ENCODE measurements around the gene ZNF655. TPM values are rescaled to one million over a fixed set of nuclear protein-coding genes. Genes with fewer than 3 reads are reported as not detected.
A peak's percentile ranks its signal among the peaks of the same experiment; 100 is the strongest.
"Not testable (repeated sequence)": the region's sequence is repeated elsewhere in the genome, so short reads cannot be mapped to it uniquely, and the experiment has no call there.

The ZNF655 gene
- total RNA-seq, 1 experiment from 2014 or later = 23.1 TPM

DNA sequence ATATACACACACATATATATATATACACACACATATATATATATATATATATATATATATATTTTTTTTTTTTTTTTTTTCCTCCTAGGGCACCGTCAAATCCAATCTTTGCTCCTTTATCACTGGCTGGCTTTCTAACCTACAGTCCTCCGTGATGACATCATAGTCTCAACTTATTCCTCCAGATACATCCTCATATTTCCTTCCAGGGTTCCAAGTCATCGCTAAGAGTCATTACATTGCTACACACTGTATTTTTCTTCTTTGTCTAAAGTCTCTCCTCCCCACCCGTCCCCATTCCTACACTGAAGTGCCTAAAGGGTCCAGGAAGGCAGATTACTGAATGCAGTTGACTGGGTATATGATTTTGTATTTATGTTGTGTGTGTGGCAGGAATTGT lies 5.4 kb upstream of the ZNF655 start:
- H3K36me3 ChIP-seq = peaks cover 11% of the 10 kb centered on the region; the same call in 1 of the 2 replicates
- no peak for DNase-seq

GRCh38 chr7:99554939-99555338 lies 3.5 kb upstream of the ZNF655 start:
- H3K9me3 ChIP-seq = no peaks in the 10 kb centered on the region
- no peak for DNase-seq
- peaks cover 9% of the 10 kb centered on the region; the same call in 1 of the 2 replicates for H3K36me3 ChIP-seq
- no peak overlapping the region for H3K4me3 ChIP-seq
- no peaks in the 10 kb centered on the region for H3K27me3 ChIP-seq

More for the DNA sequence above, 5.4 kb upstream of the ZNF655 start:
- Histone ChIP-seq H3K4me3 (no peak overlapping the region), H3K9me3 (no peaks in the 10 kb centered on the region), H3K27me3 (no peaks in the 10 kb centered on the region)

DNA sequence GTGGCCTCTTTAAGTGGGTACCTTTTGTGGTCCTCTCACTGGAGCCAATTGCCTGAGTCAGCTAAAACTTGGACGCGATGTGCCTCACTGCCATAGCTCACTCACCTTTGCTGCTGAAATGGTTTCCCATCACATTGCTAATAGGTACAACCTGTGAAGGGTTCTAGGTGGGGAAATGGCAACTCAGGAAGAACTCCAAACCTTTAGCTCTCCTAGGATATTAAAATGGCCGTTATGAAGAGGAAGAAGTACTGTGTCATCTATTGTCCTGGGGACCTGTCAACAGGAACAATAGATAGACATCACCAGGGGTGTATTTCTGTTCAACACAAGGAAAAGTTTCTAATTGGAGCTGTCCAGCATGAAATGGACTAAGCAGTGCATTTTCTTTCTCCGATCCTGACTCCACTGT lies 1.2 kb upstream of the ZNF655 start:
- H3K4me3 ChIP-seq = peak overlapping the region; percentile 76
- no peaks in the 10 kb centered on the region for H3K9me3 ChIP-seq
- peaks cover 31% of the 10 kb centered on the region for H3K36me3 ChIP-seq
- no peak for DNase-seq
- no peaks in the 10 kb centered on the region for H3K27me3 ChIP-seq

DNA sequence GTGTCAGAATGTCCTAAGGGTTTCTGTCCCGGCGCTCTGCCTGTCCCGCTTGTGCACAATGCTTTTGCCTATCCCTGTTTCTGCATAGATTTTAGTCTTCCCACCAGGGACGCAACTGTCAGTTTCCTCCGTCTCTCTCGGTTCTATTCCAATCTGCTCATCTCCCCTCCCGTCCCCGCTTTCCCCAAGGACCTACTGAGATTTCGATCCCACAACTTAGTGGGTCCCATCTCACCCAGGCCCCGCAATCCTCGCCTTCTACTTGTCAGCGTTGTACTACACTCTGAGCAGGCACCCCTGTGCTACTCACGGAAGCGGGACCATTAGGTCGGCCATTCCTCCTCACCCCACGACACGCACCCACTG lies 519 bp upstream of the ZNF655 start:
- Histone ChIP-seq H3K4me3 (peak overlapping the region; percentile 76), H3K27me3 (no peaks in the 10 kb centered on the region), H3K36me3 (peaks cover 36% of the 10 kb centered on the region), H3K9me3 (no peaks in the 10 kb centered on the region)
- DNase-seq = no peak

DNA sequence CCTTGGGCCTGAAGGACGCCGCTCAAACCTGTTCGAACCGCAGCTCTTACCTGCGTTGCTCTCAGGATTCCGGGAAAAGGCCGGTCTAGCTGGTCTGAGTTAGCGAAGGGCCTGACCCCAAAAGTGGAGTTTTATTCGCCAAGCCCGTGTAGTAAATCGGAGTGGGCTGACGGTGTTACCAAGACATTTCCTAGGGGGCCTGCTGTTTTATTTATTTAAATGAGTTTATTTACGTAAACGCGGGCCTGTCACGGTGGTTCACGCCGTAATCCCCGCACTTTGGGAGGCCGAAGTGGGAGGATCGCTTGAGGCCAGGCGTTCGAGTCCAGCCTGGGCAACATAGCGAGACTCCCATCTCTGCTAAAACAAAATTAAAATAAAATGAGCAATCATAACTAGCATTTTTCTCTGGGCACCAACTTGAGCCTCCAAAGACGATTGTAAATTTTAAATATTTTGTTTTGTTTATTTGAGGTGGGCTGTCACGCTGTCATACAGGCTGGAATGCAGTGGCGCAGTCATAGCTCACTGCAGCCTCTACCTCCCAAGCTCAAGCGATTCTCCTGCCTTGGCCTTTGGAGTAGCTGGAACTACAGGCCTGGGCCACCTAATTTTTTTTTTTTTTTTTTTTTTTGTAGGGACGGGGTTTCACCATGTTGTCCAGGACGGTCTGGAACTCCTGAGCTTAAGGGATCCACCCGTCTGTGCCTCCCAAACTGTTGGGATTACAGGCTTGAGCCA lies 903 bp downstream of the ZNF655 start:
- Histone ChIP-seq H3K27me3 (no peaks in the 10 kb centered on the region), H3K36me3 (peaks cover 43% of the 10 kb centered on the region), H3K4me3 (peak overlapping the region; percentile 76), H3K9me3 (no peaks in the 10 kb centered on the region)
- no peak for DNase-seq

DNA sequence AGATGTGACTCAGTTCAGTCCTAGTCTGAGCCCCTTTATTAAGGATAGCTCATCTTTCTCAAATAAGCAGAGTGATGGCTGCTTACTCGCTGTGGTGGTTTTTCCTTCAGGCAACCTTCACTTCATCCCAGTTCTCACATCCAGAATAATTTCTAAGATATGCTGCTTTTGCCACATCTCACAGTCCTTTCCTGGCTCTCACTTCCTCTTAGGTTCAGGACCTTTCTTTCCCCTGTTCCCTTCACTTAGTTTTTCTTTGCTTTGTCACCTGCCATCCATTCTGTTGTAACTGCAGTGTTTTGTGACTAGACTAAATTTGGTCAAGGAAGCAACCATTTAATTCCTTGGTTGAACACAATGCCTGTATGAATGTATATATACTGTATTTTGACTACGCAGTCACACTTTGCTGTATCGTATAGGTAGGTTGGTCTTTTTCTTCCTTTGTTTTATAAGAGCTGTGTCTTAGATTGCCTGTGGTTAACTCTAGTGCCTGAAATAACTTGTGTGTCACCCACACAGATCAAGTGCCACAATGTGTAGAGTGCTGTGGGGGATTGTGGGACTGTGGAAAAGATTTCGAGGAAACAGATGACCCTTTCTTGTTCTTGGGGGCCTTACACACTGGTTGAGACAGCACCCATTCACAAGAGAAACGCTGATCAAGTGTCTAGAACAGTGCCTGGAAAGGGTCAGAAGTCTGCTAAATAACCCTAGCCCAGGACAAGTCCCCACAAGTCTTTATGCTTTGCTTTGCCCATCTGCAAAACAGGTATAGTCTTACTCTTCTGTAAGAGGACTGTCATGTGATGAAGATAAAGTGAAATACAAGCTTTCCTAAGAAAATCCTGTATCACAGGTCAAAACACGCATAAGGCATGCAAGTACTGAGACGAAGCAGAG lies 2.6 kb downstream of the ZNF655 start:
- H3K4me3 ChIP-seq = no peak overlapping the region
- H3K36me3 ChIP-seq = peaks cover 58% of the 10 kb centered on the region
- DNase-seq = no peak
- H3K27me3 ChIP-seq = no peaks in the 10 kb centered on the region
- no peaks in the 10 kb centered on the region for H3K9me3 ChIP-seq

DNA sequence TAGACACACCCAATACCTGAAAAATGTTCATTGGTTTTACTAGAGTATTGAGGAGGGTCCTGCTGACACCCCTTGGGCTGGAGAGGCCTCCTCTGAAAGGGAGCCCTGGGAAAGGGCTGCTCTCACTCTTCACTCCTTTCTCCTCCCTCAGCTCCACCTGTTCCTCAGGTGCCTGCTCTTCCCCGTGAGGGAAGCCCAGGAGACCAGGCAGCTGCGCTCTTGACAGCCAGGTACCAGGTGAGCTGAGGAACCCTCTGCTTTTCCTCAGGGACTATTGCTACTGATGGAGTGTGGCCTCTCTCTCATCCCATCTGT lies 3.3 kb downstream of the ZNF655 start:
- Histone ChIP-seq H3K27me3 (no peaks in the 10 kb centered on the region), H3K36me3 (peaks cover 58% of the 10 kb centered on the region), H3K4me3 (no peak overlapping the region), H3K9me3 (no peaks in the 10 kb centered on the region)
- no peak for DNase-seq

- Histone ChIP-seq H3K4me3 (peak overlapping the region; percentile 4; the same call in 1 of the 2 replicates), H3K9me3 (no peaks in the 10 kb centered on the region), H3K27me3 (no peaks in the 10 kb centered on the region), H3K36me3 (peaks cover 54% of the 10 kb centered on the region)
- no peak for DNase-seq
Measured at GRCh38 chr7:99562114-99562784, 3.8 kb downstream of the ZNF655 start.

GRCh38 chr7:99562832-99563231 lies 4.4 kb downstream of the ZNF655 start:
- DNase-seq = peak; percentile 81
- Histone ChIP-seq H3K27me3 (no peaks in the 10 kb centered on the region), H3K36me3 (peaks cover 54% of the 10 kb centered on the region), H3K4me3 (peak overlapping the region; percentile 4; the same call in 1 of the 2 replicates), H3K9me3 (no peaks in the 10 kb centered on the region)

- no peak overlapping the region for H3K4me3 ChIP-seq
- peak; percentile 80 for DNase-seq
Measured at GRCh38 chr7:99563650-99564049, 5.2 kb downstream of the ZNF655 start.

GRCh38 chr7:99568770-99569169 lies 10.3 kb downstream of the ZNF655 start:
- H3K9me3 ChIP-seq, H3K27me3 ChIP-seq, H3K4me3 ChIP-seq, DNase-seq: not testable (repeated sequence)
- peaks cover 59% of the 10 kb centered on the region for H3K36me3 ChIP-seq

More at GRCh38 chr7:99563650-99564049, 5.2 kb downstream of the ZNF655 start:
- Histone ChIP-seq H3K9me3 (no peaks in the 10 kb centered on the region), H3K27me3 (no peaks in the 10 kb centered on the region), H3K36me3 (peaks cover 55% of the 10 kb centered on the region)

GRCh38 chr7:99571768-99572167 lies 13.3 kb downstream of the ZNF655 start:
- Histone ChIP-seq H3K9me3 (no peaks in the 10 kb centered on the region), H3K27me3 (no peaks in the 10 kb centered on the region), H3K4me3 (no peak overlapping the region), H3K36me3 (peaks cover 40% of the 10 kb centered on the region)
- no peak for DNase-seq

DNA sequence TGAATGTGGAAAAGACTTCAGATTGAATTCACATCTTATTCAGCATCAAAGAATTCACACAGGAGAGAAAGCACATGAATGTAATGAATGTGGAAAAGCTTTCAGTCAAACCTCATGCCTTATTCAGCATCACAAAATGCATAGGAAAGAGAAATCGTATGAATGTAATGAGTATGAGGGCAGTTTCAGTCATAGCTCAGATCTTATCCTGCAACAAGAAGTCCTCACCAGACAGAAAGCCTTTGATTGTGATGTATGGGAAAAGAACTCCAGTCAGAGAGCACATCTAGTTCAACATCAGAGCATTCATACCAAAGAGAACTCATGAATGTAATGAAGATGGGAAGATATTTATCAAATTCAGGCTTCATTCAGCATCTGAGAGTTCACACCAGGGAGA lies 14.8 kb downstream of the ZNF655 start:
- no peak for DNase-seq
- H3K27me3 ChIP-seq = no peaks in the 10 kb centered on the region
- no peaks in the 10 kb centered on the region for H3K9me3 ChIP-seq
- H3K36me3 ChIP-seq = peaks cover 40% of the 10 kb centered on the region
- H3K4me3 ChIP-seq = no peak overlapping the region

GRCh38 chr7:99576251-99576650 lies 17.8 kb downstream of the ZNF655 start:
- no peak for DNase-seq
- Histone ChIP-seq H3K4me3 (no peak overlapping the region), H3K36me3 (peaks cover 28% of the 10 kb centered on the region), H3K27me3 (no peaks in the 10 kb centered on the region), H3K9me3 (no peaks in the 10 kb centered on the region)

- Histone ChIP-seq H3K27me3 (no peaks in the 10 kb centered on the region), H3K4me3 (no peak overlapping the region), H3K36me3 (peaks cover 4% of the 10 kb centered on the region), H3K9me3 (no peaks in the 10 kb centered on the region)
- DNase-seq = no peak
Measured at GRCh38 chr7:99579281-99579955, 21.0 kb downstream of the ZNF655 start.

- no peak for DNase-seq
- H3K4me3 ChIP-seq = peak overlapping the region; percentile 20; the same call in 1 of the 2 replicates
- H3K36me3 ChIP-seq = no peaks in the 10 kb centered on the region; the same call in 1 of the 2 replicates
- H3K9me3 ChIP-seq = no peaks in the 10 kb centered on the region
- H3K27me3 ChIP-seq = no peaks in the 10 kb centered on the region; the same call in 1 of the 2 replicates
Measured at GRCh38 chr7:99579956-99580777, 21.7 kb downstream of the ZNF655 start.
